Body of pancreas (tissue), 4 donors: ENCODE data around the gene C2orf42.
"Not testable (repeated sequence)": the region's sequence is repeated elsewhere in the genome, so short reads cannot be mapped to it uniquely, and the experiment has no call there.

ENCODE experiments used
- CTCF ChIP-seq, 7 experiments: fragments of 450-650 bp in 4 of 7; fragments of 200-600 bp in 3 of 7; sonication (generic) in 3 of 7; IDR thresholded peaks; one replicate each; pipeline ENCODE4 v1.5.1; 2016 to 2019; ENCODE audit warnings: antibody characterized with exemption in 7 of 7
- POLR2A ChIP-seq, 3 donors: fragments of 450-650 bp; IDR thresholded peaks; one replicate each; pipeline ENCODE4 v1.6.1; 2016; ENCODE audit warnings: antibody characterized with exemption in 3 of 3, mild to moderate bottlenecking in 2 of 3

- TF ChIP-seq POLR2A, CTCF (IDR thresholded peaks at IDR 0.05): not testable (repeated sequence)
These were observed 89.1 kb downstream of the C2orf42 start for GRCh38 chr2:70101686-70102085.
